Gastroesophageal sphincter (tissue), 3 donors: ENCODE results near the gene ZNF225.

Experiments used
- EP300 ChIP-seq: sonication (generic); formaldehyde crosslinking; IDR thresholded peaks from one replicate; pipeline ENCODE4 v1.6.1; 2017; ENCODE audit warnings: antibody characterized with exemption, mild to moderate bottlenecking
- POLR2A ChIP-seq, 2 donors: fragments of 450-650 bp; IDR thresholded peaks; one replicate each; pipeline ENCODE4 v1.6.1; 2017; ENCODE audit warnings: antibody characterized with exemption in 2 of 2, mild to moderate bottlenecking in 2 of 2, moderate library complexity in 1 of 2
- POLR2AphosphoS5 ChIP-seq: sonication (generic); formaldehyde crosslinking; IDR thresholded peaks from one replicate; pipeline ENCODE4 v1.6.1; 2017; ENCODE audit warnings: antibody characterized with exemption
- TF ChIP-seq, protein P1 (sequence below), 4 experiments: fragments of 200-600 bp in 2 of 4; fragments of 450-650 bp in 2 of 4; sonication (generic) in 1 of 4; IDR thresholded peaks; one replicate each; pipeline ENCODE4 v1.5.1; 2017 to 2019; ENCODE audit warnings: antibody characterized with exemption in 4 of 4, mild to moderate bottlenecking in 2 of 4, moderate library complexity in 2 of 4

- TF ChIP-seq, protein P1, sequence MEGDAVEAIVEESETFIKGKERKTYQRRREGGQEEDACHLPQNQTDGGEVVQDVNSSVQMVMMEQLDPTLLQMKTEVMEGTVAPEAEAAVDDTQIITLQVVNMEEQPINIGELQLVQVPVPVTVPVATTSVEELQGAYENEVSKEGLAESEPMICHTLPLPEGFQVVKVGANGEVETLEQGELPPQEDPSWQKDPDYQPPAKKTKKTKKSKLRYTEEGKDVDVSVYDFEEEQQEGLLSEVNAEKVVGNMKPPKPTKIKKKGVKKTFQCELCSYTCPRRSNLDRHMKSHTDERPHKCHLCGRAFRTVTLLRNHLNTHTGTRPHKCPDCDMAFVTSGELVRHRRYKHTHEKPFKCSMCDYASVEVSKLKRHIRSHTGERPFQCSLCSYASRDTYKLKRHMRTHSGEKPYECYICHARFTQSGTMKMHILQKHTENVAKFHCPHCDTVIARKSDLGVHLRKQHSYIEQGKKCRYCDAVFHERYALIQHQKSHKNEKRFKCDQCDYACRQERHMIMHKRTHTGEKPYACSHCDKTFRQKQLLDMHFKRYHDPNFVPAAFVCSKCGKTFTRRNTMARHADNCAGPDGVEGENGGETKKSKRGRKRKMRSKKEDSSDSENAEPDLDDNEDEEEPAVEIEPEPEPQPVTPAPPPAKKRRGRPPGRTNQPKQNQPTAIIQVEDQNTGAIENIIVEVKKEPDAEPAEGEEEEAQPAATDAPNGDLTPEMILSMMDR (IDR thresholded peaks at IDR 0.05), result no peak
- no peak for TF ChIP-seq POLR2A (IDR thresholded peaks at IDR 0.05)
- TF ChIP-seq POLR2AphosphoS5, result no peak
- TF ChIP-seq EP300, result no peak
Observed at GRCh38 chr19:44142059-44142433, 28.8 kb downstream of the ZNF225 start.
